SK-N-SH treated with all-trans-retinoic acid at 6 μM for 48 hours (cell line): ENCODE data around the gene PADI2.

Experiments
- BACH2 ChIP-seq: fragments of 250-450 bp; sonication (Bioruptor Pico); IDR thresholded peaks from 2 replicates; pipeline ENCODE4 v1.9.0; 2021; ENCODE audit warnings: mild to moderate bottlenecking, borderline replicate concordance
- GLIS3 ChIP-seq: fragments of 250-450 bp; sonication (Bioruptor Pico); IDR thresholded peaks from 2 replicates; pipeline ENCODE4 v1.5.0; 2020; ENCODE audit warnings: mild to moderate bottlenecking, moderate library complexity
- RARB ChIP-seq: fragments of 250-450 bp; sonication (Bioruptor Pico); IDR thresholded peaks from 2 replicates; pipeline ENCODE4 v1.8.0; 2021; ENCODE audit warnings: mild to moderate bottlenecking, moderate library complexity
- ZFP30 ChIP-seq: fragments of 450-650 bp; formaldehyde crosslinking; IDR thresholded peaks from 2 replicates; pipeline ENCODE4 v1.5.0; 2022; ENCODE audit warnings: mild to moderate bottlenecking, moderate library complexity
- ZNF565 ChIP-seq: fragments of 450-650 bp; formaldehyde crosslinking; conservative IDR thresholded peaks from 2 replicates; pipeline ENCODE4 v1.5.0; 2020; ENCODE audit warnings: low read depth, mild to moderate bottlenecking, moderate library complexity
- ZNF70 ChIP-seq: fragments of 450-650 bp; formaldehyde crosslinking; IDR thresholded peaks from 2 replicates; pipeline ENCODE4 v1.5.0; 2020; ENCODE audit warnings: mild to moderate bottlenecking, moderate library complexity
- TF ChIP-seq, protein P1 (sequence below): fragments of 250-450 bp; sonication (Bioruptor Pico); IDR thresholded peaks from 2 replicates; pipeline ENCODE4 v1.5.1; 2020; ENCODE audit warnings: low read depth, mild to moderate bottlenecking, moderate library complexity

DNA sequence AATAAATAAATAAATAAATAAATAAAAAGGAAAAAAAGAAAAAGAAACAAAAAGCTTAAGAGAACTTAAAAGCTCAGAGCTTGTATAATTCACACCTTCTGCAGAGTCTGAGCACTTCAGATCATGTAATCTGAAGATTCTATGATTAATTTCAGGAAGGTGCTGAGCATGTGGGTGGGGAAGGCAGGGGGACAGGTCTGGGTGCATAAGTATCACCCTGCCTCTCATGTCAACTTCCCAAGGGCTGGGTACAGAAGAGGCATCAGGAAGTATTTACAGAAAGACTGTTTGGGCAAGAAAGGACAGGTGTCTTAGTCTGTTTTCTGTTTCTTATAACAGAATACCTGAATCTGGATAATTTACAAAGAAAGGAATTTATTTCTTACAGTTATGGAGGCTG lies 20.4 kb upstream of the PADI2 start:
- TF ChIP-seq BACH2 (CRISPR knock-in tag) (no peak), ZFP30 (CRISPR knock-in tag) (no peak), RARB (CRISPR knock-in tag) (no peak), GLIS3 (CRISPR knock-in tag) (no peak), ZNF70 (CRISPR knock-in tag) (no peak), ZNF565 (CRISPR knock-in tag) (no peak)
- TF ChIP-seq, protein P1, sequence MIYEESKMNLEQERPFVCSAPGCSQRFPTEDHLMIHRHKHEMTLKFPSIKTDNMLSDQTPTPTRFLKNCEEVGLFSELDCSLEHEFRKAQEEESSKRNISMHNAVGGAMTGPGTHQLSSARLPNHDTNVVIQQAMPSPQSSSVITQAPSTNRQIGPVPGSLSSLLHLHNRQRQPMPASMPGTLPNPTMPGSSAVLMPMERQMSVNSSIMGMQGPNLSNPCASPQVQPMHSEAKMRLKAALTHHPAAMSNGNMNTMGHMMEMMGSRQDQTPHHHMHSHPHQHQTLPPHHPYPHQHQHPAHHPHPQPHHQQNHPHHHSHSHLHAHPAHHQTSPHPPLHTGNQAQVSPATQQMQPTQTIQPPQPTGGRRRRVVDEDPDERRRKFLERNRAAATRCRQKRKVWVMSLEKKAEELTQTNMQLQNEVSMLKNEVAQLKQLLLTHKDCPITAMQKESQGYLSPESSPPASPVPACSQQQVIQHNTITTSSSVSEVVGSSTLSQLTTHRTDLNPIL (CRISPR knock-in tag): no peak
